Measurements from ENCODE around the gene SMOC2.
"Not testable (repeated sequence)": the region's sequence is repeated elsewhere in the genome, so short reads cannot be mapped to it uniquely, and the experiment has no call there.

Gene SMOC2

GRCh38 chr6:168704678-168705077 is 263.7 kb downstream of the SMOC2 start:
- Histone ChIP-seq H3K27me3 (ENCODE audit: low read depth, low read length) (no peaks in the 10 kb centered on the region), H3K9ac (ENCODE audit: low read length) (no peak overlapping the region), H3K79me2 (ENCODE audit: low read length) (no peaks in the 10 kb centered on the region), H4K20me1 (ENCODE audit: insufficient read depth, low read length) (no peaks in the 10 kb centered on the region), H3K9me3 (ENCODE audit: insufficient read depth, low read length) (no peaks in the 10 kb centered on the region), H3K36me3 (replicated peaks; ENCODE audit: low read depth, low read length) (no peaks in the 10 kb centered on the region), H3K4me3 (ENCODE audit: low read length) (no peak overlapping the region), H3K4me2 (ENCODE audit: low read length) (no peak overlapping the region), H3K4me1 (ENCODE audit: low read length) (no peaks in the 10 kb centered on the region), H2AFZ (ENCODE audit: low read depth, low read length) (no peak overlapping the region), H3K27ac (ENCODE audit: low read length) (no peak overlapping the region)
- TF ChIP-seq, protein P1, sequence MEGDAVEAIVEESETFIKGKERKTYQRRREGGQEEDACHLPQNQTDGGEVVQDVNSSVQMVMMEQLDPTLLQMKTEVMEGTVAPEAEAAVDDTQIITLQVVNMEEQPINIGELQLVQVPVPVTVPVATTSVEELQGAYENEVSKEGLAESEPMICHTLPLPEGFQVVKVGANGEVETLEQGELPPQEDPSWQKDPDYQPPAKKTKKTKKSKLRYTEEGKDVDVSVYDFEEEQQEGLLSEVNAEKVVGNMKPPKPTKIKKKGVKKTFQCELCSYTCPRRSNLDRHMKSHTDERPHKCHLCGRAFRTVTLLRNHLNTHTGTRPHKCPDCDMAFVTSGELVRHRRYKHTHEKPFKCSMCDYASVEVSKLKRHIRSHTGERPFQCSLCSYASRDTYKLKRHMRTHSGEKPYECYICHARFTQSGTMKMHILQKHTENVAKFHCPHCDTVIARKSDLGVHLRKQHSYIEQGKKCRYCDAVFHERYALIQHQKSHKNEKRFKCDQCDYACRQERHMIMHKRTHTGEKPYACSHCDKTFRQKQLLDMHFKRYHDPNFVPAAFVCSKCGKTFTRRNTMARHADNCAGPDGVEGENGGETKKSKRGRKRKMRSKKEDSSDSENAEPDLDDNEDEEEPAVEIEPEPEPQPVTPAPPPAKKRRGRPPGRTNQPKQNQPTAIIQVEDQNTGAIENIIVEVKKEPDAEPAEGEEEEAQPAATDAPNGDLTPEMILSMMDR (IDR thresholded peaks at IDR 0.05; ENCODE audit: low read depth, low read length): no peak
- TF ChIP-seq EZH2phosphoT487 (IDR thresholded peaks at IDR 0.05; ENCODE audit: low read depth): no peak

DNA sequence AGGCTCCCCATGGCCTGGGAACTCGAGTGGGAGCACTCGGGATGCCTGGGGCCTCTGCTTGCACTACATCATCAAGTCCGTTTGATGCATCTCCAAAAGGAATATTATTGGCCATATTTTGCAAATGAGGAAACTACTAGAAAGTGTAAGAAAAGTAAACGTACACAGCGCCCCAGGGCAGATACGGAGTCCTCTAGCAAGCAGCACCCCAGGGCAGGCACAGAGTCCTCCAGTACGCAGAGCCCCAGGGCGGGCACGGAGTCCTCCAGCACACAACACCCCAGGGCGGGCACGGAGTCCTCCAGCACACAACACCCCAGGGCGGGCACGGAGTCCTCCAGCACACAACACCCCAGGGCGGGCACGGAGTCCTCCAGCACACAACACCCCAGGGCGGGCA is 264.3 kb downstream of the SMOC2 start:
- H4K20me1 ChIP-seq (ENCODE audit: insufficient read depth, low read length); H3K4me2 ChIP-seq (ENCODE audit: low read length); H3K4me1 ChIP-seq (ENCODE audit: low read length); H3K27ac ChIP-seq (ENCODE audit: low read length); H3K79me2 ChIP-seq (ENCODE audit: low read length); H3K9ac ChIP-seq (ENCODE audit: low read length); H3K36me3 ChIP-seq (replicated peaks; ENCODE audit: low read depth, low read length); H3K27me3 ChIP-seq (ENCODE audit: low read depth, low read length); H3K4me3 ChIP-seq (ENCODE audit: low read length); H2AFZ ChIP-seq (ENCODE audit: low read depth, low read length); H3K9me3 ChIP-seq (ENCODE audit: insufficient read depth, low read length): not testable (repeated sequence)

DNA sequence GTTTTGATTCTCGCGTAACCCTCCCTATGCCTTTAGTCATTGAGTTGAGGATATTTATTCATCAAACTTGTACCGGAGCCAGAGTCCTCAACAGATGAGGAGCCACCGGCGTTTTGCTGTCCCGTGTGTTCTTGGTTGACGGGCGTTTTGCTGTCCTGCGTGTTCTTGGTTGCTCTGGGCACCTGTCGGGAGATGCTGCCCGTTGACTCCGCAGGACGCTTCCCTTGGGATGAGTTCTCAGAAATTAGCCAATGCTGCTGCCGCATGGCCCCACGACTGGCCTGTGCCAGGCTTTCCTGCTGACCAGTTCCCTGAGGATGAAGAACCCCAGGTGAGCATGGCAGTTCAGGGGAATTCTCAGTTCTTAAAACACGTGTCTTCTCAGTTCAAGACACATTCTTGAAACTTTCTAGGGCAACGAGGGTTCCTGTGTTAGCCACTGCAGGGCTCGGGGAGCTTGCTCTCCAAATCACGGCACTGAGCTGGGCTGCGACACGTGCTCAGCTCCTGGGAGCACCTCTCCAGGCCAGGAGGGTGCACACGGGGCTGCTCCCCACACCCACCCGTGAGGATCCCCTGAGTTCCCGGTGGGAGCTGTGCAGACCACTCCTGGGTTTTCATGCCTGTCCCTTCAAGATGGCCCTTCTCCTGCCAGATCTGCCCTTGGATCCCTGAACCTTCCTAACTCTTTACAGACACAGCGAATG is 265.6 kb downstream of the SMOC2 start:
- no peak for TF ChIP-seq EZH2phosphoT487 (IDR thresholded peaks at IDR 0.05; ENCODE audit: low read depth)
- TF ChIP-seq, protein P1 (IDR thresholded peaks at IDR 0.05; ENCODE audit: low read depth, low read length): no peak
- H3K27me3 ChIP-seq (ENCODE audit: low read depth, low read length): no peaks in the 10 kb centered on the region

DNA sequence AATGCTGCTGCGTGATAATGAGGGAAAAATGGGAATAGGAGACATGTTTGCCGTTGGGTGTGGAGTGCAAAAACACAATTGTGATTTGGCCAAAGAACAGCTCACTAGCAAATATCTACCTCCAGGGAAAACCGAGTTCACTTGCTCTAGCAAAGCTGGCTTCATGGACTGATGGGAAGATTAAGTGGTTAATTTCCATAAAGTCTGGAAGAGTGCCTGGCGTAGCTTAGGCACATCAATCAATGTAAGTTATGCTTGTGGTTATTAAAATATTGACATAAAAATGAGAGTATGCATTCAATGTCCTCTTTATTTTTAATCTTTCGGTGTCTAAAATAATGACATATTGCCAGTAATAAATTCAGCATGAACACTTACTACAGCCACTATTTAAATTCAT is 267.5 kb downstream of the SMOC2 start:
- no peak for TF ChIP-seq EZH2phosphoT487 (IDR thresholded peaks at IDR 0.05; ENCODE audit: low read depth)
- TF ChIP-seq, protein P1 (IDR thresholded peaks at IDR 0.05; ENCODE audit: low read depth, low read length): no peak
- no peaks in the 10 kb centered on the region for H3K9me3 ChIP-seq (ENCODE audit: insufficient read depth, low read length)
- no peaks in the 10 kb centered on the region for H3K27me3 ChIP-seq (ENCODE audit: low read depth, low read length)
- no peak overlapping the region for H3K4me3 ChIP-seq (ENCODE audit: low read length)
- no peak overlapping the region for H3K9ac ChIP-seq (ENCODE audit: low read length)
- no peak overlapping the region for H3K27ac ChIP-seq (ENCODE audit: low read length)
- no peaks in the 10 kb centered on the region for H4K20me1 ChIP-seq (ENCODE audit: insufficient read depth, low read length)
- H3K79me2 ChIP-seq (ENCODE audit: low read length): no peaks in the 10 kb centered on the region
- H2AFZ ChIP-seq (ENCODE audit: low read depth, low read length): no peak overlapping the region
- H3K36me3 ChIP-seq (replicated peaks; ENCODE audit: low read depth, low read length): no peaks in the 10 kb centered on the region
- no peak overlapping the region for H3K4me2 ChIP-seq (ENCODE audit: low read length)
- no peaks in the 10 kb centered on the region for H3K4me1 ChIP-seq (ENCODE audit: low read length)

More for the DNA sequence above, 265.6 kb downstream of the SMOC2 start:
- no peaks in the 10 kb centered on the region for H3K79me2 ChIP-seq (ENCODE audit: low read length)
- H3K27ac ChIP-seq (ENCODE audit: low read length): no peak overlapping the region
- H4K20me1 ChIP-seq (ENCODE audit: insufficient read depth, low read length): no peaks in the 10 kb centered on the region
- H3K4me3 ChIP-seq (ENCODE audit: low read length): no peak overlapping the region
- H3K9me3 ChIP-seq (ENCODE audit: insufficient read depth, low read length): no peaks in the 10 kb centered on the region
- no peaks in the 10 kb centered on the region for H3K36me3 ChIP-seq (replicated peaks; ENCODE audit: low read depth, low read length)
- H3K4me2 ChIP-seq (ENCODE audit: low read length): no peak overlapping the region
- H3K4me1 ChIP-seq (ENCODE audit: low read length): no peaks in the 10 kb centered on the region
- H3K9ac ChIP-seq (ENCODE audit: low read length): no peak overlapping the region
- no peak overlapping the region for H2AFZ ChIP-seq (ENCODE audit: low read depth, low read length)

Data from OCI-LY3 (cell line).